ENCODE results near the gene KAT2B. TPM values are rescaled to one million over a fixed set of nuclear protein-coding genes. Genes with fewer than 3 reads are reported as not detected.

The KAT2B gene
- total RNA-seq, 1 donor from 2014 or later: 3.6 TPM

- no peak for TF ChIP-seq CTCF (conservative IDR thresholded peaks at IDR 0.05; ENCODE audit: low read depth, low read length)
- H3K4me3 ChIP-seq (ENCODE audit: low read depth, low read length): no peak overlapping the region
- DNase-seq (ENCODE audit: low read depth): no peak
These were observed 56.0 kb downstream of the KAT2B start for GRCh38 chr3:20096135-20096685.

- H3K4me3 ChIP-seq (ENCODE audit: low read depth, low read length): no peak overlapping the region
These were observed 56.8 kb downstream of the KAT2B start for GRCh38 chr3:20097015-20097414.

GRCh38 chr3:20099060-20099459 is 58.8 kb downstream of the KAT2B start:
- no peak for DNase-seq (ENCODE audit: low read depth)
- no peak overlapping the region for H3K4me3 ChIP-seq (ENCODE audit: low read depth, low read length)
- no peak for TF ChIP-seq CTCF (conservative IDR thresholded peaks at IDR 0.05; ENCODE audit: low read depth, low read length)

More at GRCh38 chr3:20097015-20097414, 56.8 kb downstream of the KAT2B start:
- no peak for DNase-seq (ENCODE audit: low read depth)
- TF ChIP-seq CTCF (conservative IDR thresholded peaks at IDR 0.05; ENCODE audit: low read depth, low read length): no peak

- no peak for DNase-seq (ENCODE audit: low read depth)
- no peak overlapping the region for H3K4me3 ChIP-seq (ENCODE audit: low read depth, low read length)
- TF ChIP-seq CTCF (conservative IDR thresholded peaks at IDR 0.05; ENCODE audit: low read depth, low read length): no peak
These were observed 59.9 kb downstream of the KAT2B start for GRCh38 chr3:20100151-20100550.

GRCh38 chr3:20101041-20101440 is 60.8 kb downstream of the KAT2B start:
- no peak for TF ChIP-seq CTCF (conservative IDR thresholded peaks at IDR 0.05; ENCODE audit: low read depth, low read length)
- no peak for DNase-seq (ENCODE audit: low read depth)
- no peak overlapping the region for H3K4me3 ChIP-seq (ENCODE audit: low read depth, low read length)

GRCh38 chr3:20103731-20104130 is 63.5 kb downstream of the KAT2B start:
- H3K4me3 ChIP-seq (ENCODE audit: low read depth, low read length): no peak overlapping the region
- TF ChIP-seq CTCF (conservative IDR thresholded peaks at IDR 0.05; ENCODE audit: low read depth, low read length): no peak
- no peak for DNase-seq (ENCODE audit: low read depth)

GRCh38 chr3:20104167-20104661 is 64.0 kb downstream of the KAT2B start:
- TF ChIP-seq CTCF (conservative IDR thresholded peaks at IDR 0.05; ENCODE audit: low read depth, low read length): no peak
- no peak for DNase-seq (ENCODE audit: low read depth)
- H3K4me3 ChIP-seq (ENCODE audit: low read depth, low read length): no peak overlapping the region
